GM12872 (cell line): ENCODE data around the gene SYNJ1.

Experiments
- TF ChIP-seq, protein P1 (sequence below): IDR thresholded peaks from 3 replicates; pipeline ENCODE4 v1.5.1; 2011; ENCODE audit warnings: low read depth, mild to moderate bottlenecking, low read length, moderate library complexity; ENCODE audit not compliant: insufficient read depth

Gene SYNJ1

GRCh38 chr21:32732544-32732943 lies 4.7 kb upstream of the SYNJ1 start:
- TF ChIP-seq, protein P1, sequence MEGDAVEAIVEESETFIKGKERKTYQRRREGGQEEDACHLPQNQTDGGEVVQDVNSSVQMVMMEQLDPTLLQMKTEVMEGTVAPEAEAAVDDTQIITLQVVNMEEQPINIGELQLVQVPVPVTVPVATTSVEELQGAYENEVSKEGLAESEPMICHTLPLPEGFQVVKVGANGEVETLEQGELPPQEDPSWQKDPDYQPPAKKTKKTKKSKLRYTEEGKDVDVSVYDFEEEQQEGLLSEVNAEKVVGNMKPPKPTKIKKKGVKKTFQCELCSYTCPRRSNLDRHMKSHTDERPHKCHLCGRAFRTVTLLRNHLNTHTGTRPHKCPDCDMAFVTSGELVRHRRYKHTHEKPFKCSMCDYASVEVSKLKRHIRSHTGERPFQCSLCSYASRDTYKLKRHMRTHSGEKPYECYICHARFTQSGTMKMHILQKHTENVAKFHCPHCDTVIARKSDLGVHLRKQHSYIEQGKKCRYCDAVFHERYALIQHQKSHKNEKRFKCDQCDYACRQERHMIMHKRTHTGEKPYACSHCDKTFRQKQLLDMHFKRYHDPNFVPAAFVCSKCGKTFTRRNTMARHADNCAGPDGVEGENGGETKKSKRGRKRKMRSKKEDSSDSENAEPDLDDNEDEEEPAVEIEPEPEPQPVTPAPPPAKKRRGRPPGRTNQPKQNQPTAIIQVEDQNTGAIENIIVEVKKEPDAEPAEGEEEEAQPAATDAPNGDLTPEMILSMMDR, result no peak

DNA sequence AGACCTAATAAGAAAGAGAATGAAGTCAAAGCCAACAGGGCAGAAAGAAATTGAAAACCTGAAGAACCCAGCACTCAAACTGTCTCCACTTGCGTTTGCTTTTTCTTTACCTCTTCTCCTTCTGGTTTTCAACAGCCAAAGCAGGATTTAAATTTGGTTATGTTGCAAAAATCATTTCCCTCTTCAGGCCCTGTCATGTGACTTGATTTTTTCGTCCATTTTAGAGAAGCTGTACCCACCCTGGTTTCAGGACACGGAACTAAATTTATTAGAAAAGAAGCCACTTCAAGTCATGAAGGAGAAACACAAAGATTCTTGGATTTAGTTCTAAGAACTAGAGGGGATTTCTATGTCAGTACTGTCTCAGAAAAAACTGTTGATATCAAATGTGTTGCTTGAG lies 1.0 kb upstream of the SYNJ1 start:
- TF ChIP-seq, protein P1, result no peak

GRCh38 chr21:32728456-32728839 lies 635 bp upstream of the SYNJ1 start:
- TF ChIP-seq, protein P1, result no peak

GRCh38 chr21:32726839-32727686 lies 750 bp downstream of the SYNJ1 start:
- TF ChIP-seq, protein P1, result no peak

DNA sequence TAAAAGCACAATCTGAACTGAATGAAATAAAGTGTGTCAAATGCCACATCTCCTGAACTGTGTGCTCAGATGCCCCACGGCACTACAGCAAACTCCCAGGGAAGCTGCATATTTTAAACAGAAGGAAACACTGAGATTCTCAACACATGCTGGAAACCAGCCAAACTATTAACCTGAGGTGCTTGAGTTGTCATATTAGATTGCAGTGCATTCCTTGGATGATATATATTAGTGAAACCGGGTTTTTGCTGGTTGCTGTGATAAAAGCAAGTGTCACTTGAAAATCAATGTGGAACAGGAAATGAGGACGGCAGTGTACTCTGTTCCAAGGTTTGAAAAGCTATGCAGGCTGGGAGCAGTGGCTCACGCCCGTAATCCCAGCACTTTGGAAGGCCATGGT lies 8.7 kb downstream of the SYNJ1 start:
- TF ChIP-seq, protein P1, result no peak

GRCh38 chr21:32717851-32718316 lies 9.9 kb downstream of the SYNJ1 start:
- TF ChIP-seq, protein P1, result no peak

- TF ChIP-seq, protein P1, result no peak
These were observed 11.3 kb downstream of the SYNJ1 start for GRCh38 chr21:32716486-32716885.
